ENCODE results near the gene ZNF385B.
"Not testable (repeated sequence)": the region's sequence is repeated elsewhere in the genome, so short reads cannot be mapped to it uniquely, and the experiment has no call there.

The ZNF385B gene

GRCh38 chr2:179677746-179678505 is 183.5 kb downstream of the ZNF385B start:
- no peak for DNase-seq (ENCODE audit: low spot score)

- DNase-seq (ENCODE audit: low spot score): peak; percentile 35
Measured at GRCh38 chr2:179677077-179677688, 184.2 kb downstream of the ZNF385B start.

GRCh38 chr2:179675435-179675834 is 186.0 kb downstream of the ZNF385B start:
- no peak for DNase-seq (ENCODE audit: low spot score)

GRCh38 chr2:179671043-179671981 is 190.1 kb downstream of the ZNF385B start:
- no peak for DNase-seq (ENCODE audit: low spot score)

- DNase-seq (ENCODE audit: low spot score): no peak
Measured at GRCh38 chr2:179669196-179669595, 192.2 kb downstream of the ZNF385B start.

GRCh38 chr2:179664972-179665812 is 196.2 kb downstream of the ZNF385B start:
- DNase-seq (ENCODE audit: low spot score): no peak

- DNase-seq (ENCODE audit: low spot score): no peak
Measured at GRCh38 chr2:179661986-179662385, 199.4 kb downstream of the ZNF385B start.

- DNase-seq (ENCODE audit: low spot score): no peak
Measured at GRCh38 chr2:179657068-179657595, 204.3 kb downstream of the ZNF385B start.

GRCh38 chr2:179655627-179656026 is 205.8 kb downstream of the ZNF385B start:
- DNase-seq (ENCODE audit: low spot score): no peak

- no peak for DNase-seq (ENCODE audit: low spot score)
Measured at GRCh38 chr2:179654806-179655205, 206.6 kb downstream of the ZNF385B start.

- no peak for DNase-seq (ENCODE audit: low spot score)
Measured at GRCh38 chr2:179652296-179652695, 209.1 kb downstream of the ZNF385B start.

GRCh38 chr2:179650420-179650819 is 211.0 kb downstream of the ZNF385B start:
- no peak for DNase-seq (ENCODE audit: low spot score)

GRCh38 chr2:179646862-179647587 is 214.4 kb downstream of the ZNF385B start:
- DNase-seq (ENCODE audit: low spot score): no peak

- DNase-seq (ENCODE audit: low spot score): no peak
Measured at GRCh38 chr2:179646173-179646769, 215.1 kb downstream of the ZNF385B start.

- no peak for DNase-seq (ENCODE audit: low spot score)
Measured at GRCh38 chr2:179645047-179645446, 216.4 kb downstream of the ZNF385B start.

- DNase-seq (ENCODE audit: low spot score): no peak
Measured at GRCh38 chr2:179642462-179642861, 218.9 kb downstream of the ZNF385B start.

- no peak for DNase-seq (ENCODE audit: low spot score)
Measured at GRCh38 chr2:179636995-179637394, 224.4 kb downstream of the ZNF385B start.

- no peak for DNase-seq (ENCODE audit: low spot score)
Measured at GRCh38 chr2:179636100-179636980, 225.1 kb downstream of the ZNF385B start.

- not testable (repeated sequence) for DNase-seq (ENCODE audit: low spot score)
Measured at GRCh38 chr2:179631769-179632385, 229.5 kb downstream of the ZNF385B start.
